Fibroblast of villous mesenchyme (primary cell): ENCODE data around the gene PSMB2. TPM values are rescaled to one million over a fixed set of nuclear protein-coding genes. Genes with fewer than 3 reads are reported as not detected.

ENCODE experiments used
- DNase-seq: peaks from one replicate; pipeline ENCODE4 v3.0.0-alpha.2; 2010; ENCODE audit warnings: low read depth
- H3K4me3 ChIP-seq: 2 replicates; pipeline ENCODE4 v1.5.1; 2011; ENCODE audit warnings: low read depth, mild to moderate bottlenecking, low read length
- CTCF ChIP-seq: IDR thresholded peaks from 2 replicates; pipeline ENCODE4 v1.5.1; 2012; ENCODE audit warnings: low read depth, mild to moderate bottlenecking, low read length; ENCODE audit not compliant: insufficient read depth
- total RNA-seq: library from RNA; depleted of rRNA; stranded (reverse); fragments of >200 nt; gene quantifications from 2 replicates; pipeline ENCODE4 v1.2.3, GENCODE V29; 2012

Gene PSMB2
- total RNA-seq, 1 donor: 21.2 TPM

- no peak for TF ChIP-seq CTCF
- H3K4me3 ChIP-seq: no peak overlapping the region
- DNase-seq: peak; percentile 74
These were observed 19.5 kb upstream of the PSMB2 start for GRCh38 chr1:35660581-35661473.

- no peak overlapping the region for H3K4me3 ChIP-seq
- DNase-seq: no peak
- TF ChIP-seq CTCF: no peak
These were observed 18.3 kb upstream of the PSMB2 start for GRCh38 chr1:35659589-35659988.

GRCh38 chr1:35657851-35658250, 16.5 kb upstream of the PSMB2 start:
- DNase-seq: no peak
- TF ChIP-seq CTCF: no peak
- no peak overlapping the region for H3K4me3 ChIP-seq

GRCh38 chr1:35656863-35657232, 15.5 kb upstream of the PSMB2 start:
- no peak for TF ChIP-seq CTCF
- H3K4me3 ChIP-seq: no peak overlapping the region
- DNase-seq: no peak

GRCh38 chr1:35656148-35656862, 15.0 kb upstream of the PSMB2 start:
- H3K4me3 ChIP-seq: no peak overlapping the region
- DNase-seq: no peak
- no peak for TF ChIP-seq CTCF

GRCh38 chr1:35655196-35655595, 13.9 kb upstream of the PSMB2 start:
- H3K4me3 ChIP-seq: no peak overlapping the region
- DNase-seq: no peak
- no peak for TF ChIP-seq CTCF
